Measurements from ENCODE around the gene C4BPB. TPM values are rescaled to one million over a fixed set of nuclear protein-coding genes. Genes with fewer than 3 reads are reported as not detected.

Gene C4BPB
- total RNA-seq, 3 donors from 2014 or later = 4.4 to 20.0 (median 7.2) TPM

DNA sequence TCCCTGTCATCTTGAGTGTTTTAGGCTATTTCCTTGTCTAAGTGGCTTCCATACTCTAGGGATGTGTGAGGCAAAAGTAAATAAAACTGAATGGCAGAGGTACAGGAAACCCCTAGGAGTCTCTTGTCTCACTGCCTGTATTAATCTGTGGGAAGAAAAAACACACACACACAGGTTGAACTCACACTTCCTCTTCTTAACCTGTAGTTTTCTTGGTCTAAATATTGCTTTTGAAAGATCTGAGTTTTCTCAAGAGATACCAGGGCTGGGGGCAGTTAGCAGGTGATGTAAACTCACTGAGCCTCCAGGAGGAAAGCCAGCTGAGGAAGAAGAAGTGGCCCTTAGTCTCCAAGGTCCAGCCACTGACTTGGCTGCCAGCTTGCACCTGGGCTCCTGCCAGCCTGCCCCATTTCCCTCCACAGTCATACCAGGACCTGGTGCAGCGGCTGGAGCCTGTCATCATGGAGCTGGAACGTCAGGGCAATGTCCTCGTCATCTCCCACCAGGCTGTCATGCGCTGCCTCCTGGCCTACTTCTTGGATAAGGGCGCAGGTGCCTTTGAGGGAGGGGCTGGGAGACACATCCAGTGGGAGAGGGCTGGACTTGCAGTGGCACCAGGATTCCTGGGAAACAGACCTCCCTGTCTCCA, 18.7 kb upstream of the C4BPB start:
- intact Hi-C loops (cut with DNase I, micrococcal nuclease) = no loop called here
- peaks cover 28% of the 10 kb centered on the region for H3K4me1 ChIP-seq (ENCODE audit: low read depth)
- no peaks in the 10 kb centered on the region for H3K9me3 ChIP-seq
- peaks cover 12% of the 10 kb centered on the region for H3K36me3 ChIP-seq (ENCODE audit: low read depth)
- H3K4me3 ChIP-seq = no peak overlapping the region
- ATAC-seq = no peak
- DNase-seq = no peak
- TF ChIP-seq CTCF (IDR thresholded peaks at IDR 0.05) = no peak

DNA sequence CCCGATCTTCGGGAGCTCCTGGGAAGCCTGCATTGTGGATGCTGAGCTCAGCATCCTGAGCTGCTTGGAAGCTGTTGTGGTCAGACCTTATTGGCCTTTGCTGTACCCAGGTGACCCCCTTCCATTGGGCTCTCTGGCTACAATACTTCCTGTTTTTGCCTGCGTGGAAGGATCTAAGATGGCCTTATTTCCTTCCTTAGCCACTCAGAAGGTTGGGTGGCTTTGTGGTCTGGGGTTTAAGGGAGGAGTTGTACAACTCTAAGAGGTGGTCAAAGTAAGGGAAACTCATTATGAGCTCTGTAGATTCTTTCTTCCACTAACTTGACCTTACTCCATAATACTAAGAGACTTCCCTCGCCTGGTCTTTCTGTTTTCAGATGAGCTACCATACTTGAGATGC, 17.8 kb upstream of the C4BPB start:
- Histone ChIP-seq H3K4me1 (ENCODE audit: low read depth) (peaks cover 25% of the 10 kb centered on the region), H3K36me3 (ENCODE audit: low read depth) (peaks cover 12% of the 10 kb centered on the region), H3K9me3 (no peaks in the 10 kb centered on the region), H3K4me3 (no peak overlapping the region)
- no peak for TF ChIP-seq CTCF (IDR thresholded peaks at IDR 0.05)
- ATAC-seq = no peak
- no peak for DNase-seq
- intact Hi-C loops (cut with DNase I, micrococcal nuclease) = no loop called here

DNA sequence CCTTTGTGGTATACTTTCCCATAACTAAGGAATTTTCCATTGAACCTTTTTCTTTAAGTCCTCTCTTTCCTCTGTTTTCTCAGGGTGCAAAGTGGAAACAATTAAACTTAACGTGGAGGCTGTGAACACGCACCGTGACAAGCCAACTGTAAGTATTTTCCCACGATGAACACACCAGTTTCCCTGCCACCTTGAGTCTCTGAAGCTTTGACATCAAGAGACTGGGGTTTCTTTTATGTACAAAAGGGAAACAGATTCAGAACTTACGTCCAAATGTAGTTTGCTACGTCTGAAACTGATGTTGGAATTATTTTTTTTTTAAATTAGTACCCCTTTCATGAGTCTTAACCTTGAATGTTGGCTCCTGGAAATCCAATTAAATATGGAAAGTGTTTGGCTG, 17.2 kb upstream of the C4BPB start:
- H3K4me3 ChIP-seq = no peak overlapping the region
- H3K4me1 ChIP-seq (ENCODE audit: low read depth) = peaks cover 21% of the 10 kb centered on the region
- no peaks in the 10 kb centered on the region for H3K9me3 ChIP-seq
- no peak for ATAC-seq
- no peak for TF ChIP-seq CTCF (IDR thresholded peaks at IDR 0.05)
- DNase-seq = no peak
- intact Hi-C loops (cut with DNase I, micrococcal nuclease) = no loop called here
- peaks cover 12% of the 10 kb centered on the region for H3K36me3 ChIP-seq (ENCODE audit: low read depth)

- no peak overlapping the region for H3K4me3 ChIP-seq
- ATAC-seq (no peak), DNase-seq (no peak)
- no peaks in the 10 kb centered on the region for H3K9me3 ChIP-seq
- intact Hi-C loops (cut with DNase I, micrococcal nuclease) = no loop called here
- peaks cover 12% of the 10 kb centered on the region for H3K36me3 ChIP-seq (ENCODE audit: low read depth)
- no peak for TF ChIP-seq CTCF (IDR thresholded peaks at IDR 0.05)
- H3K4me1 ChIP-seq (ENCODE audit: low read depth) = peaks cover 16% of the 10 kb centered on the region
These were observed 16.4 kb upstream of the C4BPB start for GRCh38 chr1:207072233-207072632.

DNA sequence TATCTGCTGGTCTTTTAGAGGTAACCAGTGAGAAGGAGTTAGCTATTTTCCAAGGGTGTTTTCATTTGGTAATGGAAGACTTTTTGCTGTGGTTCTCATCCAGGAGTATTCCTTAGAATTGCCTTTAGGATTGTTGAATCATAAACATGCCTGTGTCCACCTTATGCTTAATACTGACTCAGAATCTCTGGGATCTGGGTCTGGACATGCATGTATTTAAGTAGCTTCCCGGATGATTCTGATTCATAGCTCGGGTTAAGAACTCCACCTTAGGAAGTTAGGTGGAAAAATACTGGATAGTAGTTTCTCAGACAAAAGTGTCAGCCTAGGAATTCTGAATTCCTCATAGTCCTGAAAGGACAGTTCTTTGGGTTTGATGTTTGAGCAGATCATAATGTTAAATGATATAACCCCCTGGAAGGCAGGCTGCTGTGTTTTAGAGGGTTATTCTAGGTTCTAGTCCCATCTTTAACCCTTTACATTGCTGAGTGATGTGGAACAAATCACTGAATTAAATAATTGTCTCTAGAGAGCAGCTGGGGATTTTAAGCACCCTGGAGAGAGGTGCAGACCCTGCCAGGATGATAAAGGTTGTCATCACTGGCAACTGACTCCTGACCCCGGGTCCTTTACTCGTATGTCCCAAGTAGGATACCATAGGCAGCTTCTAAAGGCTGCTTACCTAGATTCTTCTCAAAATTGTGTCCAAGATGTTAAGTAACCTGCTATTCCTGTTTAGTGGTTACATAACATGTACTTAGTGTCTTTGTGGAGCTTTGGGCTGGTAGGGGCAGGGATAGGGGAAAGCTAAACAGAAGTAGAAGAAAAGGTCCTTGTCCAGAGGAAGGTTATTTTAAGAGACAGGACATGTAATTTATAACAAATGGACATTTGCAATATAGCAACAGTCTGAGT, 14.5 kb upstream of the C4BPB start:
- peaks cover 12% of the 10 kb centered on the region for H3K36me3 ChIP-seq (ENCODE audit: low read depth)
- TF ChIP-seq CTCF (IDR thresholded peaks at IDR 0.05) = no peak
- intact Hi-C loops (cut with DNase I, micrococcal nuclease) = no loop called here
- peaks cover 6% of the 10 kb centered on the region for H3K4me1 ChIP-seq (ENCODE audit: low read depth)
- no peak for DNase-seq
- no peaks in the 10 kb centered on the region for H3K9me3 ChIP-seq
- no peak overlapping the region for H3K4me3 ChIP-seq
- ATAC-seq = no peak

Measured in mucosa of descending colon (tissue), 3 donors.